OCI-LY7 (cell line): ENCODE measurements around the gene IQCC. TPM values are rescaled to one million over a fixed set of nuclear protein-coding genes. Genes with fewer than 3 reads are reported as not detected.

Experiments used
- BruUV-seq: library from RNA; stranded (reverse); fragments of 400-500 nt; replicated peaks from 2 replicates; lab custom pipeline; 2021; lab: Mats Ljungman, UMichigan
- CTCF ChIA-PET: fragments of 300-600 bp; sonication (Branson Sonifier 250); formaldehyde crosslinking; loops from one replicate; lab custom pipeline; 2022; ENCODE audit warnings: antibody characterized with exemption; ENCODE audit not compliant: unreplicated experiment; lab: Charles Lee
- POLR2A ChIA-PET: fragments of 300-600 bp; sonication (Branson Sonifier 250); formaldehyde crosslinking; loops from one replicate; lab custom pipeline; 2022; ENCODE audit warnings: antibody characterized with exemption; lab: Charles Lee
- DNase-seq: peaks from one replicate; pipeline ENCODE4 v3.0.0-alpha.2; 2015; ENCODE audit warnings: low spot score
- H2AFZ ChIP-seq: fragments of 200-600 bp; sonication (generic), shearing (Covaris generic); 2 replicates; pipeline ENCODE4 v1.6.1; 2014; ENCODE audit warnings: mild to moderate bottlenecking, antibody characterized with exemption, low read length, moderate library complexity
- H3K27ac ChIP-seq: fragments of 200-600 bp; sonication (generic); 2 replicates; pipeline ENCODE4 v1.5.1; 2014; ENCODE audit warnings: mixed run types, low read depth, mild to moderate bottlenecking, moderate library complexity, low read length, inconsistent platforms; ENCODE audit not compliant: poor library complexity, severe bottlenecking
- H3K36me3 ChIP-seq: fragments of 200-600 bp; sonication (generic); 2 replicates; pipeline ENCODE4 v1.6.1; 2014; ENCODE audit warnings: mild to moderate bottlenecking, antibody characterized with exemption, low read length, moderate library complexity, mixed read lengths; ENCODE audit not compliant: insufficient read depth
- H3K4me1 ChIP-seq: fragments of 200-600 bp; sonication (generic); 2 replicates; pipeline ENCODE4 v1.5.1; 2014; ENCODE audit warnings: mild to moderate bottlenecking, low read length; ENCODE audit not compliant: insufficient read depth, poor library complexity, severe bottlenecking
- H3K4me2 ChIP-seq: fragments of 200-600 bp; sonication (generic); 2 replicates; pipeline ENCODE4 v1.6.1; 2014; ENCODE audit warnings: mild to moderate bottlenecking, low read length
- H3K4me3 ChIP-seq: fragments of 200-600 bp; sonication (generic); 2 replicates; pipeline ENCODE4 v1.5.1; 2014; ENCODE audit warnings: mild to moderate bottlenecking, low read depth, low read length; ENCODE audit not compliant: poor library complexity, severe bottlenecking
- H3K79me2 ChIP-seq: fragments of 200-600 bp; sonication (generic); 2 replicates; pipeline ENCODE4 v1.6.1; 2016; ENCODE audit warnings: low read depth, mild to moderate bottlenecking, low read length, moderate library complexity, mixed read lengths; ENCODE audit not compliant: insufficient read depth
- H3K9me2 ChIP-seq: fragments of 200-600 bp; sonication (generic); 2 replicates; pipeline ENCODE4 v1.6.1; 2016; ENCODE audit warnings: mild to moderate bottlenecking, low read length, mixed read lengths; ENCODE audit not compliant: insufficient read depth
- H3K9me3 ChIP-seq: fragments of 200-600 bp; sonication (generic); 2 replicates; pipeline ENCODE4 v1.6.1; 2014; ENCODE audit warnings: mild to moderate bottlenecking, mixed run types, low read length, mixed read lengths
- H4K20me1 ChIP-seq: fragments of 200-600 bp; sonication (generic); 2 replicates; pipeline ENCODE4 v1.6.1; 2014; ENCODE audit warnings: mild to moderate bottlenecking, antibody characterized with exemption, low read length, moderate library complexity, mixed read lengths; ENCODE audit not compliant: insufficient read depth
- EZH2phosphoT487 ChIP-seq: fragments of 200-600 bp; sonication (generic); IDR thresholded peaks from 2 replicates; pipeline ENCODE4 v1.6.1; 2018; ENCODE audit warnings: low read depth, borderline replicate concordance, mild to moderate bottlenecking, mixed run types, antibody characterized with exemption, low read length, moderate library complexity, mixed read lengths
- intact Hi-C: fragments of 100-400 bp; cut with micrococcal nuclease; formaldehyde crosslinking; loops from one replicate; pipeline ENCODE4 v1.10.0; 2022; ENCODE audit not compliant: unreplicated experiment
- total RNA-seq, 2 experiments: library from RNA; depleted of rRNA in 1 of 2; stranded (reverse); fragments of >200 nt in 1 of 2; shearing (Covaris generic) in 1 of 2; gene quantifications; 2 replicates each; pipeline ENCODE4 v1.2.3, GENCODE V29; 2014 to 2022
- TF ChIP-seq, protein P1 (sequence below): fragments of 200-600 bp; sonication (generic); conservative IDR thresholded peaks from 2 replicates; pipeline ENCODE4 v1.5.1; 2014; ENCODE audit warnings: mild to moderate bottlenecking, antibody characterized with exemption, low read length, moderate library complexity, mixed read lengths

The IQCC gene
- total RNA-seq, 2 experiments from 2014 or later = 8.0 to 14.5 TPM

- ChIA-PET CTCF (interaction anchor here (0.5 to 1.2 kb wide), 3 partner anchors 9 to 156 kb away, joined by 3 to 6 read pairs (median 5); no protein-coding TSS in a partner anchor), POLR2A (interaction anchor here (0.9 kb wide), 1 partner anchor 13 kb away, joined by 5 read pairs; no protein-coding TSS in a partner anchor)
- Histone ChIP-seq H3K4me3 (peak overlapping the region; percentile 59), H3K27ac (no peak overlapping the region), H4K20me1 (no peaks in the 10 kb centered on the region), H2AFZ (peak overlapping the region; percentile 86), H3K4me2 (peak overlapping the region; percentile 74), H3K9me2 (no peaks in the 10 kb centered on the region), H3K4me1 (peaks cover 44% of the 10 kb centered on the region), H3K79me2 (no peaks in the 10 kb centered on the region), H3K36me3 (peaks cover under 1% of the 10 kb centered on the region; the same call in 1 of the 2 replicates), H3K9me3 (no peaks in the 10 kb centered on the region)
- BruUV-seq = no TSS peak
- intact Hi-C loops = no loop called here
- TF ChIP-seq, protein P1, sequence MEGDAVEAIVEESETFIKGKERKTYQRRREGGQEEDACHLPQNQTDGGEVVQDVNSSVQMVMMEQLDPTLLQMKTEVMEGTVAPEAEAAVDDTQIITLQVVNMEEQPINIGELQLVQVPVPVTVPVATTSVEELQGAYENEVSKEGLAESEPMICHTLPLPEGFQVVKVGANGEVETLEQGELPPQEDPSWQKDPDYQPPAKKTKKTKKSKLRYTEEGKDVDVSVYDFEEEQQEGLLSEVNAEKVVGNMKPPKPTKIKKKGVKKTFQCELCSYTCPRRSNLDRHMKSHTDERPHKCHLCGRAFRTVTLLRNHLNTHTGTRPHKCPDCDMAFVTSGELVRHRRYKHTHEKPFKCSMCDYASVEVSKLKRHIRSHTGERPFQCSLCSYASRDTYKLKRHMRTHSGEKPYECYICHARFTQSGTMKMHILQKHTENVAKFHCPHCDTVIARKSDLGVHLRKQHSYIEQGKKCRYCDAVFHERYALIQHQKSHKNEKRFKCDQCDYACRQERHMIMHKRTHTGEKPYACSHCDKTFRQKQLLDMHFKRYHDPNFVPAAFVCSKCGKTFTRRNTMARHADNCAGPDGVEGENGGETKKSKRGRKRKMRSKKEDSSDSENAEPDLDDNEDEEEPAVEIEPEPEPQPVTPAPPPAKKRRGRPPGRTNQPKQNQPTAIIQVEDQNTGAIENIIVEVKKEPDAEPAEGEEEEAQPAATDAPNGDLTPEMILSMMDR = no peak
- TF ChIP-seq EZH2phosphoT487 = no peak
- DNase-seq = no peak
Measured at GRCh38 chr1:32241001-32241763, 35.7 kb downstream of the IQCC start.

GRCh38 chr1:32242341-32242851 is 36.9 kb downstream of the IQCC start:
- POLR2A ChIA-PET = interaction anchor here (0.8 to 1.3 kb wide), 5 partner anchors 10 to 75 kb away, joined by 3 to 8 read pairs (median 3); partner anchors contain the start of gene HDAC1
- BruUV-seq = no TSS peak
- H3K4me3 ChIP-seq = no peak overlapping the region
- CTCF ChIA-PET = no interaction called here
- no peaks in the 10 kb centered on the region for H3K36me3 ChIP-seq
- H3K27ac ChIP-seq = no peak overlapping the region
- intact Hi-C loops = no loop called here
- no peaks in the 10 kb centered on the region for H3K9me3 ChIP-seq
- no peaks in the 10 kb centered on the region for H3K79me2 ChIP-seq
- H4K20me1 ChIP-seq = no peaks in the 10 kb centered on the region
- no peak overlapping the region for H2AFZ ChIP-seq
- no peak overlapping the region for H3K4me2 ChIP-seq
- H3K9me2 ChIP-seq = no peaks in the 10 kb centered on the region
- H3K4me1 ChIP-seq = peaks cover 57% of the 10 kb centered on the region
- DNase-seq = no peak
- TF ChIP-seq, protein P1 = no peak
- TF ChIP-seq EZH2phosphoT487 = no peak

- H3K79me2 ChIP-seq = peaks cover 4% of the 10 kb centered on the region; the same call in 1 of the 2 replicates
- H4K20me1 ChIP-seq = no peaks in the 10 kb centered on the region
- BruUV-seq = no TSS peak
- peak within 1 kb of the TSS; percentile 83 for H3K4me2 ChIP-seq
- intact Hi-C loops = no loop called here
- no peaks in the 10 kb centered on the region for H3K36me3 ChIP-seq
- TF ChIP-seq EZH2phosphoT487 = no peak
- TF ChIP-seq, protein P1 = no peak
- no peak for DNase-seq
- peak within 1 kb of the TSS; percentile 43 for H3K4me3 ChIP-seq
- ChIA-PET POLR2A (interaction anchor here (0.7 to 9.6 kb wide), 5 partner anchors 9 to 75 kb away, joined by 3 to 70 read pairs (median 4); partner anchors contain the start of gene HDAC1), CTCF (no interaction called here)
- peak within 1 kb of the TSS; percentile 99 for H3K27ac ChIP-seq
- peaks cover 74% of the 10 kb centered on the region for H3K4me1 ChIP-seq
- H2AFZ ChIP-seq = peak within 1 kb of the TSS; percentile 78
- H3K9me3 ChIP-seq = no peaks in the 10 kb centered on the region
- H3K9me2 ChIP-seq = no peaks in the 10 kb centered on the region
Measured at GRCh38 chr1:32246888-32247273, 41.4 kb downstream of the IQCC start, which contains the start of gene FAM167B. Gene FAM167B, plus strand, starts transcription at chr1:32247222. Its CDS starts 200 bp downstream, at chr1:32247422.
